IMR-90 (cell line): ENCODE measurements around the gene PITPNM3. TPM values are rescaled to one million over a fixed set of nuclear protein-coding genes. Genes with fewer than 3 reads are reported as not detected.

ENCODE experiments used
- ATAC-seq: fragments of 200-7000 bp; cut with Tn5 transposase; 2 replicates; pipeline ENCODE4 v1.9.1; 2020; ENCODE audit warnings: low read depth, mild to moderate bottlenecking, moderate library complexity
- BruUV-seq: library from RNA; stranded (reverse); fragments of 400-500 nt; replicated peaks from 2 replicates; lab custom pipeline; 2021; lab: Mats Ljungman, UMichigan
- CTCF ChIA-PET: fragments of 300-600 bp; formaldehyde crosslinking; extraction: SDS; loops from one replicate; lab custom pipeline; 2021; ENCODE audit warnings: antibody characterized with exemption; lab: Yijun Ruan, JAX
- POLR2A ChIA-PET: fragments of 300-600 bp; sonication (Branson Sonifier 250); formaldehyde crosslinking; loops from one replicate; lab custom pipeline; 2022; ENCODE audit warnings: antibody characterized with exemption; ENCODE audit not compliant: unreplicated experiment; lab: Charles Lee
- DNase-seq: peaks from one replicate; pipeline ENCODE4 v3.0.0; 2013
- H2AFZ ChIP-seq: replicated peaks from 2 replicates; pipeline ENCODE3; 2013; ENCODE audit warnings: low read length, mild to moderate bottlenecking; ENCODE audit not compliant: poor library complexity
- H2AK5ac ChIP-seq: 2 replicates; pipeline ENCODE4 v1.6.1; 2013; ENCODE audit warnings: low read depth, low read length, inconsistent platforms
- H2AK9ac ChIP-seq: replicated peaks from 2 replicates; pipeline ENCODE3; 2013; ENCODE audit warnings: mild to moderate bottlenecking, low read depth, low read length, moderate library complexity; ENCODE audit not compliant: poor library complexity
- H2BK120ac ChIP-seq: 2 replicates; pipeline ENCODE4 v1.6.1; 2013; ENCODE audit warnings: low read depth, low read length, inconsistent platforms
- H2BK15ac ChIP-seq: 3 replicates; pipeline ENCODE4 v1.6.1; 2013; ENCODE audit warnings: low read depth, low read length, inconsistent platforms
- H2BK20ac ChIP-seq: 2 replicates; pipeline ENCODE4 v1.6.1; 2013; ENCODE audit warnings: low read depth, mild to moderate bottlenecking, inconsistent platforms, low read length, moderate library complexity
- H2BK5ac ChIP-seq: 2 replicates; pipeline ENCODE4 v1.6.1; 2013; ENCODE audit warnings: mild to moderate bottlenecking, low read depth, low read length, inconsistent platforms; ENCODE audit not compliant: poor library complexity, severe bottlenecking
- H3K14ac ChIP-seq: replicated peaks from 2 replicates; pipeline ENCODE4 v1.6.1; 2013; ENCODE audit warnings: low read depth, low read length, inconsistent platforms
- H3K18ac ChIP-seq: 2 replicates; pipeline ENCODE4 v1.6.1; 2013; ENCODE audit warnings: low read depth, low read length, control low read depth
- H3K23ac ChIP-seq: 2 replicates; pipeline ENCODE4 v1.6.1; 2013; ENCODE audit warnings: low read depth, low read length, inconsistent platforms
- H3K27ac ChIP-seq: 2 replicates; pipeline ENCODE4 v1.5.1; 2013; ENCODE audit warnings: mild to moderate bottlenecking, control low read depth, low read length; ENCODE audit not compliant: insufficient read depth
- H3K27me3 ChIP-seq: 2 replicates; pipeline ENCODE4 v1.6.1; 2013; ENCODE audit warnings: low read length; ENCODE audit not compliant: control insufficient read depth, insufficient read depth
- H3K36me3 ChIP-seq: 2 replicates; pipeline ENCODE4 v1.6.1; 2013; ENCODE audit warnings: low read length, mixed read lengths; ENCODE audit not compliant: control insufficient read depth, insufficient read depth
- H3K4ac ChIP-seq: 2 replicates; pipeline ENCODE4 v1.6.1; 2013; ENCODE audit warnings: low read depth, low read length, inconsistent platforms
- H3K4me1 ChIP-seq: 2 replicates; pipeline ENCODE4 v1.6.1; 2013; ENCODE audit warnings: low read length, mixed read lengths; ENCODE audit not compliant: control insufficient read depth, insufficient read depth
- H3K4me2 ChIP-seq: 2 replicates; pipeline ENCODE4 v1.6.1; 2013; ENCODE audit warnings: low read depth, mild to moderate bottlenecking, control low read depth, low read length, moderate library complexity
- H3K4me3 ChIP-seq: 2 replicates; pipeline ENCODE4 v1.5.1; 2013; ENCODE audit warnings: low read depth, mild to moderate bottlenecking, control low read depth, low read length, moderate library complexity; ENCODE audit not compliant: insufficient read depth
- H3K56ac ChIP-seq: 2 replicates; pipeline ENCODE4 v1.6.1; 2013; ENCODE audit warnings: low read length, inconsistent platforms; ENCODE audit not compliant: insufficient read depth; ENCODE audit errors: extremely low read depth
- H3K79me1 ChIP-seq, 2 experiments: 2 replicates each; pipeline ENCODE4 v1.6.1; 2013; ENCODE audit warnings: low read length in 2 of 2, inconsistent platforms in 1 of 2, low read depth in 1 of 2
- H3K9ac ChIP-seq: 2 replicates; pipeline ENCODE4 v1.6.1; 2013; ENCODE audit warnings: low read depth, low read length, control low read depth
- H3K9me1 ChIP-seq: 2 replicates; pipeline ENCODE4 v1.6.1; 2013; ENCODE audit warnings: low read length, inconsistent platforms; ENCODE audit not compliant: insufficient read depth
- H3K9me3 ChIP-seq: 2 replicates; pipeline ENCODE4 v1.6.1; 2013; ENCODE audit warnings: low read length; ENCODE audit not compliant: control insufficient read depth, insufficient read depth
- H4K20me1 ChIP-seq: 2 replicates; pipeline ENCODE4 v1.6.1; 2013; ENCODE audit warnings: low read length, inconsistent platforms; ENCODE audit not compliant: insufficient read depth
- H4K5ac ChIP-seq: 2 replicates; pipeline ENCODE4 v1.6.1; 2013; ENCODE audit warnings: mild to moderate bottlenecking, low read depth, low read length, control low read depth
- H4K8ac ChIP-seq, 2 experiments: 2 replicates each; pipeline ENCODE4 v1.6.1; 2013; ENCODE audit warnings: low read depth in 2 of 2, low read length in 2 of 2, control low read depth in 1 of 2, inconsistent platforms in 1 of 2
- H4K91ac ChIP-seq: 2 replicates; pipeline ENCODE4 v1.6.1; 2013; ENCODE audit warnings: low read depth, low read length, inconsistent platforms; ENCODE audit not compliant: insufficient read depth
- BHLHE40 ChIP-seq: fragments of 150-350 bp; IDR thresholded peaks from 2 replicates; pipeline ENCODE4 v1.6.1; 2016; ENCODE audit warnings: mild to moderate bottlenecking, low read depth, low read length
- CEBPB ChIP-seq: IDR thresholded peaks from 2 replicates; pipeline ENCODE4 v1.6.1; 2012; ENCODE audit warnings: low read depth, low read length, improper control_type of control experiment
- CHD1 ChIP-seq: IDR thresholded peaks from 2 replicates; pipeline ENCODE4 v1.6.1; 2012; ENCODE audit warnings: low read depth, low read length, improper control_type of control experiment
- ELK1 ChIP-seq: fragments of 150-350 bp; IDR thresholded peaks from 2 replicates; pipeline ENCODE4 v1.6.1; 2016; ENCODE audit warnings: low read depth, mild to moderate bottlenecking, low read length, moderate library complexity, borderline replicate concordance
- FOS ChIP-seq: fragments of 150-350 bp; IDR thresholded peaks from 2 replicates; pipeline ENCODE4 v1.6.1; 2016; ENCODE audit warnings: low read depth, low read length
- MXI1 ChIP-seq: IDR thresholded peaks from 2 replicates; pipeline ENCODE4 v1.6.1; 2012; ENCODE audit warnings: low read depth, mild to moderate bottlenecking, low read length, moderate library complexity, borderline replicate concordance
- NFE2L2 ChIP-seq: fragments of 150-350 bp; IDR thresholded peaks from 2 replicates; pipeline ENCODE4 v1.6.1; 2016; ENCODE audit warnings: low read depth, mild to moderate bottlenecking, low read length
- POLR2A ChIP-seq: IDR thresholded peaks from 2 replicates; pipeline ENCODE4 v1.6.1; 2012; ENCODE audit warnings: mild to moderate bottlenecking, low read depth, low read length
- RAD21 ChIP-seq: IDR thresholded peaks from 2 replicates; pipeline ENCODE4 v1.6.1; 2012; ENCODE audit warnings: low read length, improper control_type of control experiment
- RCOR1 ChIP-seq: IDR thresholded peaks from 2 replicates; pipeline ENCODE4 v1.6.1; 2012; ENCODE audit warnings: mild to moderate bottlenecking, low read length, improper control_type of control experiment; ENCODE audit not compliant: insufficient replicate concordance
- RFX5 ChIP-seq: IDR thresholded peaks from 2 replicates; pipeline ENCODE4 v1.8.0; 2012; ENCODE audit warnings: low read depth, mild to moderate bottlenecking, low read length, moderate library complexity
- SMC3 ChIP-seq: fragments of 150-350 bp; IDR thresholded peaks from 2 replicates; pipeline ENCODE4 v1.6.1; 2016; ENCODE audit warnings: low read depth, mild to moderate bottlenecking, antibody characterized with exemption, low read length, moderate library complexity
- WGBS, 2 experiments: methylation state at CpG; one replicate each; pipeline versions ENCODE4 v1.1.5 to v1.1.7; 2013; ENCODE audit warnings: missing lambda C conversion rate in 2 of 2; ENCODE audit not compliant: insufficient read length in 1 of 2; ENCODE audit errors: extremely low coverage in 2 of 2; 5-methylcytosine and 5-hydroxymethylcytosine counted together
- dilution Hi-C: fragments of 300-500 bp; cut with HindIII; formaldehyde crosslinking; loops from one replicate; pipeline ENCODE4 v1.14.3; 2018; ENCODE audit warnings: low sequenced_read_pairs; ENCODE audit not compliant: unreplicated experiment
- in situ Hi-C: fragments of 300-500 bp; cut with MboI; formaldehyde crosslinking; loops from 3 replicates; pipeline ENCODE4 v1.14.3; 2019; ENCODE audit warnings: low sequenced_read_pairs, inconsistent platforms, mixed read lengths
- intact Hi-C: fragments of 100-400 bp; cut with micrococcal nuclease; formaldehyde crosslinking; loops from 2 replicates; pipeline ENCODE4 v1.10.0; 2022
- polyA plus RNA-seq, 3 experiments: library from polyadenylated mRNA; depleted of rRNA; stranded (reverse); fragments of >200 nt; gene quantifications; 2 replicates each; pipeline ENCODE4 v1.2.3, GENCODE V29; 2012; ENCODE audit warnings: low replicate concordance in 1 of 3
- total RNA-seq: library from RNA; depleted of rRNA; stranded (reverse); fragments of >200 nt; gene quantifications from 2 replicates; pipeline ENCODE4 v1.2.3, GENCODE V29; 2012
- TF ChIP-seq, protein P1 (sequence below): fragments of 150-350 bp; IDR thresholded peaks from 2 replicates; pipeline ENCODE4 v1.6.1; 2017; ENCODE audit warnings: mild to moderate bottlenecking, antibody characterized with exemption, low read length, low read depth
- TF ChIP-seq, protein P2 (sequence below): conservative IDR thresholded peaks from 2 replicates; pipeline ENCODE4 v1.5.1; 2012; ENCODE audit warnings: mild to moderate bottlenecking, low read depth, low read length, improper control_type of control experiment

PITPNM3 gene
- total and polyA plus RNA-seq, 2 of the 4 experiments (the other 2 are of a cell fraction), result 0.54 to 1.7 TPM

GRCh38 chr17:6472517-6472916, 83.8 kb downstream of the PITPNM3 start:
- Histone ChIP-seq H3K27ac (no peak overlapping the region), H3K4me3 (no peak overlapping the region), H2BK15ac (no peak overlapping the region), H3K4me2 (no peak overlapping the region), H2AK5ac (peak overlapping the region; percentile 46; the same call in 1 of the 2 replicates), H2AK9ac (peak overlapping the region; percentile 87), H3K4ac (no peak overlapping the region), H2BK20ac (0 out of 2 replicates have a peak overlapping the region, but pooled peaks have one; percentile 10), H4K5ac (no peak overlapping the region), H3K9me1 (peaks cover 7% of the 10 kb centered on the region; the same call in 1 of the 2 replicates), H3K23ac (no peak overlapping the region), H3K14ac (no peak overlapping the region), H2BK5ac (no peak overlapping the region), H3K56ac (no peak overlapping the region), H2BK120ac (no peak overlapping the region), H3K4me1 (peaks cover 13% of the 10 kb centered on the region), H3K18ac (no peak overlapping the region), H2AFZ (peak overlapping the region; percentile 87), H3K79me1 (no peaks in the 10 kb centered on the region), H4K20me1 (peaks cover 5% of the 10 kb centered on the region; the same call in 1 of the 2 replicates), H4K91ac (no peak overlapping the region), H3K27me3 (no peaks in the 10 kb centered on the region), H4K8ac (no peak overlapping the region), H3K9me3 (no peaks in the 10 kb centered on the region), H3K9ac (no peak overlapping the region), H3K36me3 (no peaks in the 10 kb centered on the region)
- intact Hi-C loops (loop anchor here (5.0 kb wide), 2 partner anchors 85 to 120 kb away; partner anchors contain the start of gene PITPNM3), in situ Hi-C loops (loop anchor here (10.0 kb wide), 1 partner anchor 172 kb away; the partner anchor contains the start of genes KIAA0753 and TXNDC17), dilution Hi-C loops (no loop called here)
- ChIA-PET POLR2A (no interaction called here), CTCF (interaction anchor here (0.6 to 1.4 kb wide), 10 partner anchors 10 to 176 kb away, joined by 3 to 8 read pairs (median 3); no protein-coding TSS in a partner anchor)
- DNase-seq (no peak), ATAC-seq (no peak)
- no peak for TF ChIP-seq RCOR1
- no peak for TF ChIP-seq CEBPB
- TF ChIP-seq, protein P1, sequence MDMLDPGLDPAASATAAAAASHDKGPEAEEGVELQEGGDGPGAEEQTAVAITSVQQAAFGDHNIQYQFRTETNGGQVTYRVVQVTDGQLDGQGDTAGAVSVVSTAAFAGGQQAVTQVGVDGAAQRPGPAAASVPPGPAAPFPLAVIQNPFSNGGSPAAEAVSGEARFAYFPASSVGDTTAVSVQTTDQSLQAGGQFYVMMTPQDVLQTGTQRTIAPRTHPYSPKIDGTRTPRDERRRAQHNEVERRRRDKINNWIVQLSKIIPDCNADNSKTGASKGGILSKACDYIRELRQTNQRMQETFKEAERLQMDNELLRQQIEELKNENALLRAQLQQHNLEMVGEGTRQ, result no peak
- TF ChIP-seq FOS, result no peak
- no peak for TF ChIP-seq ELK1
- no peak for TF ChIP-seq RFX5
- TF ChIP-seq POLR2A, result no peak
- TF ChIP-seq BHLHE40, result no peak
- TF ChIP-seq CHD1, result no peak
- TF ChIP-seq, protein P2, sequence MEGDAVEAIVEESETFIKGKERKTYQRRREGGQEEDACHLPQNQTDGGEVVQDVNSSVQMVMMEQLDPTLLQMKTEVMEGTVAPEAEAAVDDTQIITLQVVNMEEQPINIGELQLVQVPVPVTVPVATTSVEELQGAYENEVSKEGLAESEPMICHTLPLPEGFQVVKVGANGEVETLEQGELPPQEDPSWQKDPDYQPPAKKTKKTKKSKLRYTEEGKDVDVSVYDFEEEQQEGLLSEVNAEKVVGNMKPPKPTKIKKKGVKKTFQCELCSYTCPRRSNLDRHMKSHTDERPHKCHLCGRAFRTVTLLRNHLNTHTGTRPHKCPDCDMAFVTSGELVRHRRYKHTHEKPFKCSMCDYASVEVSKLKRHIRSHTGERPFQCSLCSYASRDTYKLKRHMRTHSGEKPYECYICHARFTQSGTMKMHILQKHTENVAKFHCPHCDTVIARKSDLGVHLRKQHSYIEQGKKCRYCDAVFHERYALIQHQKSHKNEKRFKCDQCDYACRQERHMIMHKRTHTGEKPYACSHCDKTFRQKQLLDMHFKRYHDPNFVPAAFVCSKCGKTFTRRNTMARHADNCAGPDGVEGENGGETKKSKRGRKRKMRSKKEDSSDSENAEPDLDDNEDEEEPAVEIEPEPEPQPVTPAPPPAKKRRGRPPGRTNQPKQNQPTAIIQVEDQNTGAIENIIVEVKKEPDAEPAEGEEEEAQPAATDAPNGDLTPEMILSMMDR, result no peak
- no peak for TF ChIP-seq MXI1
- no peak for TF ChIP-seq RAD21
- TF ChIP-seq NFE2L2, result no peak
- TF ChIP-seq SMC3, result no peak
- no TSS peak for BruUV-seq
- 97% methylated on average over 5 of the region's 10 CpGs; no CpG with 5 or more reads in 1 of the 2 experiments for WGBS, 2 experiments
